ENCODE results near the gene RPH3AL. TPM values are rescaled to one million over a fixed set of nuclear protein-coding genes. Genes with fewer than 3 reads are reported as not detected.

RPH3AL gene
- polyA plus RNA-seq, 1 donor from 2014 or later: 0.87 TPM

DNA sequence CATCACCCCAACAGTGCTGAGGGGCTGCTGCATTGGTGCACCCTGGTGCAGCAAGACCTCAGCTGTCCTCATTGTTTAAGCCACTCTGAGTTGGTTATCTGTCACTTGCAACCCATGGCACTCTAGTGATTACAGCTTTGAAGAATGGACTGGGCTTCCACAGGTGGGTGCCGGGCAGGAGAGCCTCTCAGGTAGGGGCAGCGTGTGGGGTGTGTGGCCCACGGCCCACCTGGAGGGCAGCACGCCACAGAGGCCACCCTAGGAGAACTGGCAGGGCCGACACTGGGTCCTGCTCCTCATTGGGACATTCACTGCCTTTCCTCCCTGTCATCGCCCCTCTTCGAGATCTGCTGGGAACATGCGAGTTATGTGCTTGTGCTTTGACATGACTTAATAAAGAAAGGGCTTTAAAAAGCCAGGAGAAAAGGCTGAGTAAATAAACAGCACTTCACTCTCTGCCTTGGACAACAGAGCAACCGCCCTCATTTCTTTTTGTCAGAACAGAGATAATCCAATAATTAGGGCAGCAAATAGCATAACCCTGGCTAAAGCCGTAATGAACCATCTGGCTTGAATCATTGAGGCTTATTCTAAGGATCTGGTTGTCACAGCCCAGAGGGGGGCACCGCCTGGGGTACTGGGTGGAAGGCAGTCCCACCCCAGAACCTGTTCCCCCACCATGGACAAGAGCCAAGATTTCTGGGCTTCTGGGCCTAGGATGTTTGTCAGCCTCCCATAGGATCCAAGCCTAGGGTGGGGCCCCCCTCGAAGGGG lies 174.1 kb downstream of the RPH3AL start:
- H3K4me3 ChIP-seq (ENCODE audit: low read length): no peak overlapping the region
- H3K27me3 ChIP-seq (ENCODE audit: insufficient read depth, low read depth, low read length): peaks cover 36% of the 10 kb centered on the region
- no peaks in the 10 kb centered on the region for H3K9me3 ChIP-seq (ENCODE audit: low read length)

DNA sequence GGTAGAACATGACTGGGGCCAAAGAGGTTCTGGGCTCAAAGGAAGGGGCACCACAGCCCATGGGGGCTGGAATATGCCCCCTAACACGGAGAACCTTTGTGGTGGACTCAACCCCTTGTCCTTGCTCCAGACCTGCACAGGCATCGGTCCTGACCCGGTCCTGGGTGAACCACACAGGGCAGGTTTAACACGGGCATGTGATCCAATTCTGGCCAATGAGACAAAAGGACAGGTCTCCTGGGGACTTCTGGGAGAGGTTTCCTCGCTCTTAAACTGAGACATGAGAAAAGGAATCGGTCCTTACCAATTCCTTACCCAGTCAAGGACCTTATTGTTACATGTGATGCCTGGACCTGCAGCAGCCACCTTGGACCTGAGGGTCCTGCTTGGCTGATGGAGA lies 174.8 kb downstream of the RPH3AL start:
- H3K36me3 ChIP-seq (ENCODE audit: insufficient read depth, low read length): no peaks in the 10 kb centered on the region
- H3K4me2 ChIP-seq (ENCODE audit: low read length): no peak overlapping the region
- no peaks in the 10 kb centered on the region for H3F3A ChIP-seq (ENCODE audit: insufficient read depth, low read length, poor library complexity, severe bottlenecking)
- no peaks in the 10 kb centered on the region for H3K9me3 ChIP-seq (ENCODE audit: low read length)
- TF ChIP-seq, protein P1, sequence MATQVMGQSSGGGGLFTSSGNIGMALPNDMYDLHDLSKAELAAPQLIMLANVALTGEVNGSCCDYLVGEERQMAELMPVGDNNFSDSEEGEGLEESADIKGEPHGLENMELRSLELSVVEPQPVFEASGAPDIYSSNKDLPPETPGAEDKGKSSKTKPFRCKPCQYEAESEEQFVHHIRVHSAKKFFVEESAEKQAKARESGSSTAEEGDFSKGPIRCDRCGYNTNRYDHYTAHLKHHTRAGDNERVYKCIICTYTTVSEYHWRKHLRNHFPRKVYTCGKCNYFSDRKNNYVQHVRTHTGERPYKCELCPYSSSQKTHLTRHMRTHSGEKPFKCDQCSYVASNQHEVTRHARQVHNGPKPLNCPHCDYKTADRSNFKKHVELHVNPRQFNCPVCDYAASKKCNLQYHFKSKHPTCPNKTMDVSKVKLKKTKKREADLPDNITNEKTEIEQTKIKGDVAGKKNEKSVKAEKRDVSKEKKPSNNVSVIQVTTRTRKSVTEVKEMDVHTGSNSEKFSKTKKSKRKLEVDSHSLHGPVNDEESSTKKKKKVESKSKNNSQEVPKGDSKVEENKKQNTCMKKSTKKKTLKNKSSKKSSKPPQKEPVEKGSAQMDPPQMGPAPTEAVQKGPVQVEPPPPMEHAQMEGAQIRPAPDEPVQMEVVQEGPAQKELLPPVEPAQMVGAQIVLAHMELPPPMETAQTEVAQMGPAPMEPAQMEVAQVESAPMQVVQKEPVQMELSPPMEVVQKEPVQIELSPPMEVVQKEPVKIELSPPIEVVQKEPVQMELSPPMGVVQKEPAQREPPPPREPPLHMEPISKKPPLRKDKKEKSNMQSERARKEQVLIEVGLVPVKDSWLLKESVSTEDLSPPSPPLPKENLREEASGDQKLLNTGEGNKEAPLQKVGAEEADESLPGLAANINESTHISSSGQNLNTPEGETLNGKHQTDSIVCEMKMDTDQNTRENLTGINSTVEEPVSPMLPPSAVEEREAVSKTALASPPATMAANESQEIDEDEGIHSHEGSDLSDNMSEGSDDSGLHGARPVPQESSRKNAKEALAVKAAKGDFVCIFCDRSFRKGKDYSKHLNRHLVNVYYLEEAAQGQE (IDR thresholded peaks at IDR 0.05; ENCODE audit: borderline replicate concordance): no peak
- TF ChIP-seq TAF1 (IDR thresholded peaks at IDR 0.05; ENCODE audit: low read depth) (no peak), SMC3 (conservative IDR thresholded peaks at IDR 0.05; ENCODE audit: poor library complexity) (no peak), EZH2 (IDR thresholded peaks at IDR 0.05; ENCODE audit: borderline replicate concordance, insufficient read depth, low read length, poor library complexity, severe bottlenecking) (no peak), RAD21 (conservative IDR thresholded peaks at IDR 0.05) (no peak), EP300 (conservative IDR thresholded peaks at IDR 0.05; ENCODE audit: poor library complexity, severe bottlenecking) (no peak), POLR2AphosphoS5 (IDR thresholded peaks at IDR 0.05) (no peak)
- TF ChIP-seq, protein P2, sequence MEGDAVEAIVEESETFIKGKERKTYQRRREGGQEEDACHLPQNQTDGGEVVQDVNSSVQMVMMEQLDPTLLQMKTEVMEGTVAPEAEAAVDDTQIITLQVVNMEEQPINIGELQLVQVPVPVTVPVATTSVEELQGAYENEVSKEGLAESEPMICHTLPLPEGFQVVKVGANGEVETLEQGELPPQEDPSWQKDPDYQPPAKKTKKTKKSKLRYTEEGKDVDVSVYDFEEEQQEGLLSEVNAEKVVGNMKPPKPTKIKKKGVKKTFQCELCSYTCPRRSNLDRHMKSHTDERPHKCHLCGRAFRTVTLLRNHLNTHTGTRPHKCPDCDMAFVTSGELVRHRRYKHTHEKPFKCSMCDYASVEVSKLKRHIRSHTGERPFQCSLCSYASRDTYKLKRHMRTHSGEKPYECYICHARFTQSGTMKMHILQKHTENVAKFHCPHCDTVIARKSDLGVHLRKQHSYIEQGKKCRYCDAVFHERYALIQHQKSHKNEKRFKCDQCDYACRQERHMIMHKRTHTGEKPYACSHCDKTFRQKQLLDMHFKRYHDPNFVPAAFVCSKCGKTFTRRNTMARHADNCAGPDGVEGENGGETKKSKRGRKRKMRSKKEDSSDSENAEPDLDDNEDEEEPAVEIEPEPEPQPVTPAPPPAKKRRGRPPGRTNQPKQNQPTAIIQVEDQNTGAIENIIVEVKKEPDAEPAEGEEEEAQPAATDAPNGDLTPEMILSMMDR (IDR thresholded peaks at IDR 0.05; ENCODE audit: poor library complexity, severe bottlenecking): no peak
- no peaks in the 10 kb centered on the region for H4K20me1 ChIP-seq (ENCODE audit: insufficient read depth)
- H3K9me2 ChIP-seq (ENCODE audit: insufficient read depth, low read length): no peaks in the 10 kb centered on the region
- H3K4me3 ChIP-seq (ENCODE audit: low read length): no peak overlapping the region
- H2AFZ ChIP-seq (ENCODE audit: low read depth, low read length): no peak overlapping the region
- no peak overlapping the region for H3K27ac ChIP-seq (ENCODE audit: low read length)
- no peak overlapping the region for H3K9ac ChIP-seq (ENCODE audit: low read length)
- peaks cover 30% of the 10 kb centered on the region for H3K27me3 ChIP-seq (ENCODE audit: insufficient read depth, low read depth, low read length)
- H3K79me2 ChIP-seq (replicated peaks; ENCODE audit: insufficient read depth, low read length): no peaks in the 10 kb centered on the region

More for the DNA sequence above, 174.1 kb downstream of the RPH3AL start:
- Histone ChIP-seq H3K79me2 (replicated peaks; ENCODE audit: insufficient read depth, low read length) (no peaks in the 10 kb centered on the region), H3K9ac (ENCODE audit: low read length) (no peak overlapping the region), H3F3A (ENCODE audit: insufficient read depth, low read length, poor library complexity, severe bottlenecking) (no peaks in the 10 kb centered on the region), H4K20me1 (ENCODE audit: insufficient read depth) (no peaks in the 10 kb centered on the region), H3K9me2 (ENCODE audit: insufficient read depth, low read length) (no peaks in the 10 kb centered on the region), H3K36me3 (ENCODE audit: insufficient read depth, low read length) (no peaks in the 10 kb centered on the region), H2AFZ (ENCODE audit: low read depth, low read length) (no peak overlapping the region), H3K27ac (ENCODE audit: low read length) (no peak overlapping the region), H3K4me2 (ENCODE audit: low read length) (no peak overlapping the region)
- TF ChIP-seq TAF1 (IDR thresholded peaks at IDR 0.05; ENCODE audit: low read depth) (no peak), MXI1 (conservative IDR thresholded peaks at IDR 0.05; ENCODE audit: poor library complexity, severe bottlenecking) (no peak), EZH2 (IDR thresholded peaks at IDR 0.05; ENCODE audit: borderline replicate concordance, insufficient read depth, low read length, poor library complexity, severe bottlenecking) (no peak), POLR2AphosphoS5 (IDR thresholded peaks at IDR 0.05) (no peak), SMC3 (conservative IDR thresholded peaks at IDR 0.05; ENCODE audit: poor library complexity) (no peak), RAD21 (conservative IDR thresholded peaks at IDR 0.05) (no peak), EP300 (conservative IDR thresholded peaks at IDR 0.05; ENCODE audit: poor library complexity, severe bottlenecking) (no peak)
- TF ChIP-seq, protein P2 (IDR thresholded peaks at IDR 0.05; ENCODE audit: poor library complexity, severe bottlenecking): no peak
- TF ChIP-seq, protein P1 (IDR thresholded peaks at IDR 0.05; ENCODE audit: borderline replicate concordance): no peak

Measured in neural cell (in vitro differentiated cells).